Activated CD4-positive, alpha-beta T cell treated with anti-CD3 and anti-CD28 coated beads, Interleukin-2, amount 10 ng/mL, durations not matched to agents 24 days and 14 days (primary cell): ENCODE results near the gene AKR1A1. TPM values are rescaled to one million over a fixed set of nuclear protein-coding genes. Genes with fewer than 3 reads are reported as not detected.
"Not testable (repeated sequence)": the region's sequence is repeated elsewhere in the genome, so short reads cannot be mapped to it uniquely, and the experiment has no call there.

Source experiments
- DNase-seq: peaks from one replicate; pipeline ENCODE4 v3.0.0; 2022
- H3K27ac Mint-ChIP-seq: one replicate; pipeline ENCODE4 v1.8.0; 2022; ENCODE audit warnings: mild to moderate bottlenecking, mixed read lengths
- H3K27me3 Mint-ChIP-seq: one replicate; pipeline ENCODE4 v1.8.0; 2022; ENCODE audit warnings: mixed read lengths
- H3K36me3 Mint-ChIP-seq: one replicate; pipeline ENCODE4 v1.8.0; 2022; ENCODE audit warnings: low read depth, mild to moderate bottlenecking, mixed read lengths
- H3K4me1 Mint-ChIP-seq: one replicate; pipeline ENCODE4 v1.8.0; 2021; ENCODE audit warnings: mixed read lengths
- H3K4me3 Mint-ChIP-seq: one replicate; pipeline ENCODE4 v1.8.0; 2022; ENCODE audit warnings: mild to moderate bottlenecking, moderate library complexity, mixed read lengths
- H3K9me3 Mint-ChIP-seq: one replicate; pipeline ENCODE4 v1.8.0; 2021; ENCODE audit warnings: mixed read lengths
- intact Hi-C: fragments of 100-400 bp; cut with micrococcal nuclease; formaldehyde crosslinking; loops from one replicate; pipeline ENCODE4 v1.15.1; 2023
- total RNA-seq: library from RNA; stranded (reverse); gene quantifications from 2 replicates; pipeline ENCODE4 v1.2.3, GENCODE V29; 2022

AKR1A1 gene
- total RNA-seq, 1 donor from 2014 or later, result 199 TPM

- H3K4me3 Mint-ChIP-seq, result no peak overlapping the region
- H3K4me1 Mint-ChIP-seq, result peaks cover 38% of the 10 kb centered on the region
- no peaks in the 10 kb centered on the region for H3K27me3 Mint-ChIP-seq
- intact Hi-C loops, result no loop called here
- no peak for DNase-seq
- H3K27ac Mint-ChIP-seq, result peak overlapping the region; percentile 12
- H3K36me3 Mint-ChIP-seq, result peaks cover 70% of the 10 kb centered on the region
- H3K9me3 Mint-ChIP-seq, result no peaks in the 10 kb centered on the region
Observed at GRCh38 chr1:45516465-45516864, 34.2 kb upstream of the AKR1A1 start.

GRCh38 chr1:45518366-45518765, 32.3 kb upstream of the AKR1A1 start:
- Mint-ChIP-seq H3K4me1 (peaks cover 48% of the 10 kb centered on the region), H3K4me3 (peak overlapping the region; percentile 99), H3K36me3 (peaks cover 56% of the 10 kb centered on the region)
- DNase-seq, H3K27me3 Mint-ChIP-seq, intact Hi-C loops, H3K9me3 Mint-ChIP-seq, H3K27ac Mint-ChIP-seq: not testable (repeated sequence)

GRCh38 chr1:45518910-45519309, 31.7 kb upstream of the AKR1A1 start:
- Mint-ChIP-seq H3K27me3 (no peaks in the 10 kb centered on the region), H3K4me3 (peak overlapping the region; percentile 99), H3K4me1 (peaks cover 49% of the 10 kb centered on the region), H3K27ac (no peak overlapping the region), H3K9me3 (no peaks in the 10 kb centered on the region), H3K36me3 (peaks cover 51% of the 10 kb centered on the region)
- DNase-seq, result no peak
- intact Hi-C loops, result no loop called here

GRCh38 chr1:45519774-45520173, 30.9 kb upstream of the AKR1A1 start:
- H3K27ac Mint-ChIP-seq, H3K27me3 Mint-ChIP-seq, H3K9me3 Mint-ChIP-seq, DNase-seq: not testable (repeated sequence)
- Mint-ChIP-seq H3K36me3 (peaks cover 42% of the 10 kb centered on the region), H3K4me3 (peak overlapping the region; percentile 99), H3K4me1 (peaks cover 46% of the 10 kb centered on the region)
- intact Hi-C loops, result loop anchor here (2.0 kb wide), 1 partner anchor 19 kb away; the partner anchor contains the start of genes CCDC163 and MMACHC

GRCh38 chr1:45521413-45522323, 29.0 kb upstream of the AKR1A1 start, which contains the start of gene PRDX1:
Gene PRDX1, minus strand, starts transcription at chr1:45521884. Its CDS starts 2,841 bp downstream, at chr1:45519043.
- no peaks in the 10 kb centered on the region for H3K9me3 Mint-ChIP-seq
- H3K4me1 Mint-ChIP-seq, result peaks cover 31% of the 10 kb centered on the region
- H3K4me3 Mint-ChIP-seq, result peak within 1 kb of the TSS; percentile 99
- H3K27me3 Mint-ChIP-seq, result peaks cover 2% of the 10 kb centered on the region
- peak within 1 kb of the TSS; percentile 94 for H3K27ac Mint-ChIP-seq
- intact Hi-C loops, result loop anchor here (1.0 to 2.0 kb wide), 7 partner anchors 21 to 218 kb away; partner anchors contain the start of genes AKR1A1, CCDC163, MMACHC and MUTYH
- peak; percentile 99 for DNase-seq
- peaks cover 23% of the 10 kb centered on the region for H3K36me3 Mint-ChIP-seq

GRCh38 chr1:45522324-45523104, 28.1 kb upstream of the AKR1A1 start:
- intact Hi-C loops, result loop anchor here (1.0 kb wide), 1 partner anchor 22 kb away; no protein-coding TSS in a partner anchor
- peak overlapping the region; percentile 94 for H3K27ac Mint-ChIP-seq
- DNase-seq, result no peak
- H3K9me3 Mint-ChIP-seq, result no peaks in the 10 kb centered on the region
- peaks cover 17% of the 10 kb centered on the region for H3K36me3 Mint-ChIP-seq
- peak overlapping the region; percentile 99 for H3K4me3 Mint-ChIP-seq
- peaks cover 30% of the 10 kb centered on the region for H3K4me1 Mint-ChIP-seq
- peaks cover 3% of the 10 kb centered on the region for H3K27me3 Mint-ChIP-seq

- H3K9me3 Mint-ChIP-seq, H3K27me3 Mint-ChIP-seq, intact Hi-C loops, DNase-seq: not testable (repeated sequence)
- Mint-ChIP-seq H3K27ac (peak overlapping the region; percentile 57), H3K4me3 (peak overlapping the region; percentile 3), H3K36me3 (peaks cover 15% of the 10 kb centered on the region), H3K4me1 (peaks cover 30% of the 10 kb centered on the region)
Observed at GRCh38 chr1:45523516-45523915, 27.1 kb upstream of the AKR1A1 start.

GRCh38 chr1:45523975-45524374, 26.7 kb upstream of the AKR1A1 start:
- Mint-ChIP-seq H3K36me3 (peaks cover 10% of the 10 kb centered on the region), H3K4me1 (peaks cover 26% of the 10 kb centered on the region)
- H3K4me3 Mint-ChIP-seq, DNase-seq, H3K9me3 Mint-ChIP-seq, H3K27ac Mint-ChIP-seq, H3K27me3 Mint-ChIP-seq, intact Hi-C loops: not testable (repeated sequence)

- Mint-ChIP-seq H3K9me3 (no peaks in the 10 kb centered on the region), H3K27ac (no peak overlapping the region)
Observed at GRCh38 chr1:45526135-45526644, 24.4 kb upstream of the AKR1A1 start.

GRCh38 chr1:45530632-45531135, 19.9 kb upstream of the AKR1A1 start:
- peaks cover 5% of the 10 kb centered on the region for H3K27me3 Mint-ChIP-seq
- H3K9me3 Mint-ChIP-seq, result no peaks in the 10 kb centered on the region
- no peaks in the 10 kb centered on the region for H3K36me3 Mint-ChIP-seq

More at GRCh38 chr1:45526135-45526644, 24.4 kb upstream of the AKR1A1 start:
- Mint-ChIP-seq H3K4me3 (no peak overlapping the region), H3K4me1 (peaks cover 19% of the 10 kb centered on the region), H3K27me3 (peaks cover 3% of the 10 kb centered on the region), H3K36me3 (no peaks in the 10 kb centered on the region)
- intact Hi-C loops, result no loop called here
- no peak for DNase-seq

GRCh38 chr1:45531873-45532272, 18.8 kb upstream of the AKR1A1 start:
- no peak for DNase-seq
- Mint-ChIP-seq H3K9me3 (no peaks in the 10 kb centered on the region), H3K27me3 (peaks cover 3% of the 10 kb centered on the region), H3K4me3 (no peak overlapping the region), H3K4me1 (peaks cover 12% of the 10 kb centered on the region), H3K36me3 (no peaks in the 10 kb centered on the region), H3K27ac (no peak overlapping the region)
- intact Hi-C loops, result no loop called here

More at GRCh38 chr1:45530632-45531135, 19.9 kb upstream of the AKR1A1 start:
- intact Hi-C loops, result no loop called here
- no peak for DNase-seq
- Mint-ChIP-seq H3K4me3 (no peak overlapping the region), H3K4me1 (peaks cover 5% of the 10 kb centered on the region), H3K27ac (no peak overlapping the region)

- Mint-ChIP-seq H3K36me3 (no peaks in the 10 kb centered on the region), H3K4me3 (no peak overlapping the region), H3K9me3 (no peaks in the 10 kb centered on the region), H3K27ac (no peak overlapping the region), H3K27me3 (peaks cover 3% of the 10 kb centered on the region), H3K4me1 (peaks cover 19% of the 10 kb centered on the region)
- no peak for DNase-seq
- intact Hi-C loops, result no loop called here
Observed at GRCh38 chr1:45535988-45536766, 14.4 kb upstream of the AKR1A1 start.

- intact Hi-C loops, result no loop called here
- DNase-seq, result no peak
- no peak overlapping the region for H3K4me3 Mint-ChIP-seq
- peaks cover 17% of the 10 kb centered on the region for H3K4me1 Mint-ChIP-seq
- no peaks in the 10 kb centered on the region for H3K36me3 Mint-ChIP-seq
- H3K27me3 Mint-ChIP-seq, result peaks cover 2% of the 10 kb centered on the region
- no peaks in the 10 kb centered on the region for H3K9me3 Mint-ChIP-seq
- no peak overlapping the region for H3K27ac Mint-ChIP-seq
Observed at GRCh38 chr1:45536886-45537285, 13.7 kb upstream of the AKR1A1 start.
